DMS53 treated with DMSO at 0.1 percent for 48 hours (cell line): ENCODE measurements around the gene AQR.

Experiments used
- DNase-seq: peaks from one replicate; lab custom pipeline; 2025; ENCODE audit not compliant: unreplicated experiment; lab: John Stamatoyannopoulos, UW

AQR gene

GRCh38 chr15:34883633-34884032, 85.9 kb downstream of the AQR start:
- DNase-seq = no peak

GRCh38 chr15:34883042-34883441, 86.5 kb downstream of the AQR start:
- no peak for DNase-seq

GRCh38 chr15:34879107-34879506, 90.4 kb downstream of the AQR start:
- no peak for DNase-seq

GRCh38 chr15:34876640-34877039, 92.9 kb downstream of the AQR start:
- DNase-seq = no peak

GRCh38 chr15:34869110-34869509, 100.4 kb downstream of the AQR start:
- DNase-seq = no peak

- no peak for DNase-seq
Observed at GRCh38 chr15:34865531-34865930, 104.0 kb downstream of the AQR start.

GRCh38 chr15:34861214-34861613, 108.3 kb downstream of the AQR start:
- no peak for DNase-seq

- no peak for DNase-seq
Observed at GRCh38 chr15:34855893-34856292, 113.6 kb downstream of the AQR start.

GRCh38 chr15:34855413-34855812, 114.1 kb downstream of the AQR start:
- DNase-seq = no peak

- DNase-seq = no peak
Observed at GRCh38 chr15:34854232-34854631, 115.3 kb downstream of the AQR start.

GRCh38 chr15:34853001-34853758, 116.4 kb downstream of the AQR start:
- DNase-seq = no peak

- no peak for DNase-seq
Observed at GRCh38 chr15:34851751-34852150, 117.8 kb downstream of the AQR start.

- DNase-seq = no peak
Observed at GRCh38 chr15:34851007-34851406, 118.5 kb downstream of the AQR start.

- DNase-seq = no peak
Observed at GRCh38 chr15:34850121-34850520, 119.4 kb downstream of the AQR start.

- DNase-seq = no peak
Observed at GRCh38 chr15:34849364-34849959, 120.1 kb downstream of the AQR start.

GRCh38 chr15:34847598-34847997, 121.9 kb downstream of the AQR start:
- DNase-seq = no peak

GRCh38 chr15:34841262-34841725, 128.2 kb downstream of the AQR start:
- no peak for DNase-seq

- DNase-seq = no peak
Observed at GRCh38 chr15:34838282-34838681, 131.3 kb downstream of the AQR start.

GRCh38 chr15:34837246-34838016, 132.1 kb downstream of the AQR start:
- peak; percentile 63 for DNase-seq

- no peak for DNase-seq
Observed at GRCh38 chr15:34828145-34828911, 141.2 kb downstream of the AQR start.

- no peak for DNase-seq
Observed at GRCh38 chr15:34821831-34822230, 147.7 kb downstream of the AQR start.
